ENCODE measurements around the gene OR5D14.

Gene OR5D14

GRCh38 chr11:55795256-55795655 is at the start of gene OR5D14:
Gene OR5D14, plus strand, starts transcription at chr11:55795556. Its CDS starts 0 bp downstream, at chr11:55795556.
- in situ Hi-C loops (cut with MboI; ENCODE audit: low sequenced_read_pairs) = no loop called here

GRCh38 chr11:55773138-55773537 is 22.2 kb upstream of the OR5D14 start, which contains the start of gene OR5D13:
Gene OR5D13, plus strand, starts transcription at chr11:55773438. Its CDS starts 0 bp downstream, at chr11:55773438.
- in situ Hi-C loops (cut with MboI; ENCODE audit: low sequenced_read_pairs) = no loop called here

- in situ Hi-C loops (cut with MboI; ENCODE audit: low sequenced_read_pairs) = no loop called here
These were observed 3.8 kb upstream of the OR5D14 start for GRCh38 chr11:55791606-55792005.

GRCh38 chr11:55793321-55793720 is 2.0 kb upstream of the OR5D14 start:
- in situ Hi-C loops (cut with MboI; ENCODE audit: low sequenced_read_pairs) = no loop called here

GRCh38 chr11:55806248-55806647 is 10.9 kb downstream of the OR5D14 start:
- in situ Hi-C loops (cut with MboI; ENCODE audit: low sequenced_read_pairs) = no loop called here

- in situ Hi-C loops (cut with MboI; ENCODE audit: low sequenced_read_pairs) = no loop called here
These were observed 15.7 kb downstream of the OR5D14 start, which contains the start of gene OR5L1 for GRCh38 chr11:55811067-55811466. Gene OR5L1, plus strand, starts transcription at chr11:55811367. Its CDS starts 100 bp downstream, at chr11:55811467.

GRCh38 chr11:55819330-55819729 is 24.0 kb downstream of the OR5D14 start, which contains the start of gene OR5D18:
Gene OR5D18, plus strand, starts transcription at chr11:55819630. Its CDS starts 0 bp downstream, at chr11:55819630.
- in situ Hi-C loops (cut with MboI; ENCODE audit: low sequenced_read_pairs) = no loop called here

GRCh38 chr11:55826919-55827318 is 31.6 kb downstream of the OR5D14 start, which contains the start of gene OR5L2:
Gene OR5L2, plus strand, starts transcription at chr11:55827219. Its CDS starts 0 bp downstream, at chr11:55827219.
- in situ Hi-C loops (cut with MboI; ENCODE audit: low sequenced_read_pairs) = no loop called here

- in situ Hi-C loops (cut with MboI; ENCODE audit: low sequenced_read_pairs) = no loop called here
These were observed 43.1 kb downstream of the OR5D14 start, which contains the start of gene OR5D16 for GRCh38 chr11:55838452-55838851. Gene OR5D16, plus strand, starts transcription at chr11:55838752. Its CDS starts 0 bp downstream, at chr11:55838752.

All from HL-60/S4 (cell line).